A549 treated with Hydrocortisone at 1 μM for 4 hours (cell line): ENCODE measurements around the gene PGGHG. TPM values are rescaled to one million over a fixed set of nuclear protein-coding genes. Genes with fewer than 3 reads are reported as not detected.

Experiments
- total RNA-seq: library from RNA; stranded (reverse); fragments of 200-300 nt; extraction: Qiagen RNA extraction; gene quantifications from 5 replicates; pipeline ENCODE4 v1.2.3, GENCODE V29; 2022

The PGGHG gene
- 7.9 to 11.7 TPM (median 9.8 TPM) in 5 replicates for total RNA-seq

GRCh38 chr11:288478-289397 lies at the start of gene PGGHG:
TSS of gene PGGHG (plus strand) at chr11:289126. CDS start at chr11:289817, 691 bp downstream.

DNA sequence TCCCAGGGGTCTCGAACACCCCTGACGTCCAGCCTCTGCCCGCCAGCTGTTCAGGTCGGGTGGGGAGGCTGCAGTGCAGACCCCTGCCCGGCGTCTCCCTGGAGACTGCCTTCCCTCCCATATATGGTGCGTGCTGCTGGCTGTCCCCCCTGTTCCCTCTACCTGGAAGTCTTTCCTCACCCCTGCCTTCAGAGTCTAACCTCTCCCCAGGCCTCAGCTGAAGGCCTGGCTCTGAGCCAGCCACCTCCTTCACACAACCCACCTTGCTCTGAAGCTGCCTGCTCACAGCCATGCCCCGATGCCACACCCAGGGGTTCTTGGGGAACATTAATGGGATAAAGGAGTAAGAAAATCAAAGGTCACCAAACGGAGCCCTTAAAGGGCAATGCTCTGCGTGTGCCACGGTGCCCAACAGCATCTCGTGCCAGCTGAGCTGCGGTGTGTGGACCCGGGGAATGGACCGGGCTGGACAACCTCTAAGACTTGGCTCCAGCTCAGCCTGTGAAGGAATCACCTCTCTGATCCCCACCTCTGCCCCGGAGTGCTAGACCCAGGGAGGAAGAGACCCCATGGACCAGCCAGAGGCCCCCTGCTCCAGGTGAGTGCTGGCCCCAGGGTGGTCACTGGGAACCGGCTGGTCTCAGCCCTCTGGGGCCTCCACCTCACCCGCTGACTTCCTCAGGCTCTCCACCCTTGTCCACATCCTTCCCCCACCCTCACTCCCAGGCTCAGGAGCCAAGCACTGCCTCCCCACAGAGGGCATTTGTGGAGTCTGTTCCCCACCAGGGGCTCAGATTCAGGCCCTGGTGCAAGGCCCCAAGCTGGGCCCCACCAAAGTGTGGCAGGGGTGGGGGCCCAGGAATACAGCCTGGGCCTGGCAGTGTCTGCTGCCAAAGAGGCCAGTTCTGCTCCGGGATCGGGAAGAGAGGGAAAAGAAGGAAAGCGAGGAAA lies 10.7 kb upstream of the PGGHG start, which contains the start of gene NLRP6:
TSS of gene NLRP6 (plus strand) at position 407 of the 951 bp plus-strand sequence. CDS start at position 570, 163 bp downstream.

DNA sequence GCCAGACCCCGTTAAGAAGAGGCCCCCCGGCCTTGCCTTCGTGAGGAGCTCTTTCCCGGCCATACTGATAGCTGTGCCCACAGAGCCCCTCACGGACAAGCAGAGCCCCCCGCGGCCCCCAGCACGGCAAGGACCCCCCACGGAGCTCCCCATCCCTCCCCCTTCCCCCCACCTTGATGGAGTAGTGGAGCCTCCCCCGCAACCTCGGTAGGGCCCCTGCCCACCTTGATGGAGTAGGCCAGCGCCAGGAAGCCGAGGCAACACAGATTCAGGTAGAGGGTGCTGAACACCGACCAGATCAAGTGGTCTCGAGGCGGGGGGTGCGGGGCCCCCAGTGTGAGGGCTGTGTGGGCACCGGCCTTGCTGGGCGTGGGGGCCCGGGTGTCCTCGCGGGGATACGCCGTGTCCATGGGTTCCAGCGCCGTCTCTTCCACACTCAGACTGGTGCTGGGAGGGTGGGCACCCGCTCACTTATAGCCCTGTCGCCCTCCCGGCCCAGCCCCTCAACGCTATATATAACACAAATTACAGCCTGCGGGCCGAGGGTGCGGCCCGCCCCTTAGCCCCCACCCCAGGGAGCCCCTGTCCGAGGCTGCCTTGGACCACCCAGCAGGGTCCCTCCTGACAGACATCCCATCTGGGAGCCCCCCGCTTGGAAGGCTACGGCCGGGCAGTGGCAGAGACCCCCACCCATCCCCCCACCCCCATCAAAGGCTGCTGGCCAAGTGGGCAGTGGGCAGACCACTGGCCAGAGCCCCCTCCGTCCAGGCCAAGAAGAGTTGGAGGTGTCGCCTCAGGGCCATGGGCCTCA lies 10.4 kb downstream of the PGGHG start, which contains the start of gene IFITM5:
TSS of gene IFITM5 (minus strand) at position 446 of the 811 bp plus-strand sequence. CDS start at position 410, 36 bp downstream.

DNA sequence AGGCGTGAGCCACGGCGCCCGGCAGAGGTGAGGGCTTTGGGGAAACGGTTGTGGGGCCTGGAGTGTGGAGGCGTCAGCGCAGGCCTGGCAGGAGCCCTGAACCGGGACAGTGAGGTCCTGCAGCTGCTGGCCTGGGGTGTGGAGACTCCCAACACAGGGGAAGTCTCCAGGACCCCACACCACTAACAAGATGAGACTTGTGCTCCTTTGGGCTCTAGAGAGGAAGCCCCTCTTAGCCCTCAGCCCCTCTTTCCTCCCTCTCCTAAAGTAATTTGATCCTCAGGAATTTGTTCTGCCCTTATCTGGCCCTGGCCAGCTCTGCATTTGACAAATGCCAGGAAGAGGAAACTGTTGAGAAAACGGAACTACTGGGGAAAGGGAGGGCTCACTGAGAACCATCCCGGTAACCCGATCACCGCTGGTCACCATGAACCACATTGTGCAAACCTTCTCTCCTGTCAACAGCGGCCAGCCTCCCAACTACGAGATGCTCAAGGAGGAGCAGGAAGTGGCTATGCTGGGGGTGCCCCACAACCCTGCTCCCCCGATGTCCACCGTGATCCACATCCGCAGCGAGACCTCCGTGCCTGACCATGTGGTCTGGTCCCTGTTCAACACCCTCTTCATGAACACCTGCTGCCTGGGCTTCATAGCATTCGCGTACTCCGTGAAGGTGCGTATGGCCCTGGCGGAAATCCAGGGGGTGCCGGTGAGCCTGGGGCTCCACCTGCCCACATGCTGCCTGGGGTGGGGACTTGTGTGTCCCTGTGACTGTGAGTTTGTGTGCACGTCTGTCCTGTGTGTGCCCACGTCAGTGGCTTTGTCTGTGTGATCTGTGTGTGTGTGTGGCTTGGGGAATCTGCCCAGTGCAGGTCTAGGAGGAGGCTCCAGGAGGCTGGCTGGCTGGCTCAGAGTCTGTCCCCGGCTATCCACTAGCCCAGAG lies 19.1 kb downstream of the PGGHG start, which contains the start of gene IFITM2:
TSS of gene IFITM2 (plus strand) at position 51 of the 943 bp plus-strand sequence. CDS start at position 428, 377 bp downstream.

GRCh38 chr11:313787-314553 lies 25.0 kb downstream of the PGGHG start, which contains the start of gene IFITM1:
TSS of gene IFITM1 (plus strand) at chr11:314040. CDS start at chr11:314171, 131 bp downstream.

Other genes starting within 250 kb of the PGGHG start
- not detected in 5 replicates for gene SCGB1C1, start 96.0 kb upstream of the PGGHG start, total RNA-seq
- 40.7 to 46.8 TPM (median 45.2 TPM) in 5 replicates for gene BET1L, start 81.7 kb upstream of the PGGHG start, total RNA-seq
- 112 to 140 TPM (median 118 TPM) in 5 replicates for gene RIC8A, start 81.4 kb upstream of the PGGHG start, total RNA-seq
- gene SIRT3, start 52.8 kb upstream of the PGGHG start, total RNA-seq, result 21.1 to 23.3 TPM (median 22.4 TPM) in 5 replicates
- 158 to 202 TPM (median 174 TPM) in 5 replicates for gene PSMD13, start 52.1 kb upstream of the PGGHG start, total RNA-seq
- not detected in 5 replicates for gene NLRP6, start 10.7 kb upstream of the PGGHG start, total RNA-seq
- not detected in 5 replicates for gene IFITM5, start 10.4 kb downstream of the PGGHG start, total RNA-seq
- 47.3 to 65.1 TPM (median 64.3 TPM) in 5 replicates for gene IFITM2, start 18.7 kb downstream of the PGGHG start, total RNA-seq
- 0.23 to 0.38 TPM (median 0.36 TPM) in 5 replicates for gene IFITM1, start 24.9 kb downstream of the PGGHG start, total RNA-seq
- gene IFITM3, start 31.7 kb downstream of the PGGHG start, total RNA-seq, result 18.9 to 33.8 TPM (median 32.9 TPM) in 5 replicates
- gene B4GALNT4, start 80.4 kb downstream of the PGGHG start, total RNA-seq, result 11.1 to 17.5 TPM (median 15.4 TPM) in 5 replicates
- gene PKP3, start 105.1 kb downstream of the PGGHG start, total RNA-seq, result 29.7 to 39.3 TPM (median 38.3 TPM) in 5 replicates
- gene SIGIRR, start 125.9 kb downstream of the PGGHG start, total RNA-seq, result 49.9 to 91.7 TPM (median 86.6 TPM) in 5 replicates
- gene ANO9, start 152.9 kb downstream of the PGGHG start, total RNA-seq, result 0.75 to 1.4 TPM (median 0.89 TPM) in 5 replicates
- 37.1 to 44.4 TPM (median 42.1 TPM) in 5 replicates for gene PTDSS2, start 161.2 kb downstream of the PGGHG start, total RNA-seq
- 143 to 179 TPM (median 169 TPM) in 5 replicates for gene RNH1, start 218.1 kb downstream of the PGGHG start, total RNA-seq
- 107 to 177 TPM (median 154 TPM) in 5 replicates for gene HRAS, start 246.4 kb downstream of the PGGHG start, total RNA-seq
- 0.71 to 0.86 TPM (median 0.81 TPM) in 5 replicates for gene LRRC56, start 248.4 kb downstream of the PGGHG start, total RNA-seq